ENCODE measurements around the gene CSF1. TPM values are rescaled to one million over a fixed set of nuclear protein-coding genes. Genes with fewer than 3 reads are reported as not detected.

The CSF1 gene
- total RNA-seq, 1 experiment from 2014 or later, result 3.0 TPM

- Histone ChIP-seq H3K9me2 (ENCODE audit: insufficient read depth) (no peaks in the 10 kb centered on the region), H2AFZ (ENCODE audit: low read depth, low read length, poor library complexity, severe bottlenecking) (no peak overlapping the region), H3K9ac (ENCODE audit: low read length) (no peak overlapping the region), H3K79me2 (ENCODE audit: insufficient read depth, low read length) (no peaks in the 10 kb centered on the region), H3K36me3 (ENCODE audit: control insufficient read depth in 1 of 2, insufficient read depth in 2 of 2, low read length in 2 of 2) (no peaks in the 10 kb centered on the region), H3K4me3 (replicated peaks in 1 of 2; ENCODE audit: low read depth in 1 of 2, low read length in 2 of 2) (no peak overlapping the region), H4K20me1 (ENCODE audit: insufficient read depth) (no peaks in the 10 kb centered on the region), H3K4me2 (ENCODE audit: low read length) (no peak overlapping the region), H3K27me3 (ENCODE audit: insufficient read depth, low read length) (no peaks in the 10 kb centered on the region), H3K4me1 (ENCODE audit: control insufficient read depth in 1 of 2, insufficient read depth in 2 of 2, low read length in 2 of 2) (peaks cover 2 to 26% of the 10 kb centered on the region in 2 experiments; a peak in 3 of 4 replicates), H3K9me3 (ENCODE audit: control insufficient read depth in 1 of 2, insufficient read depth in 1 of 2, low read depth in 1 of 2, low read length in 2 of 2) (no peaks in the 10 kb centered on the region), H3K27ac (ENCODE audit: low read depth, low read length) (no peak overlapping the region)
- DNase-seq (ENCODE audit: low read depth, low spot score) (no peak), ATAC-seq (no peak)
- no TSS peak for BruUV-seq (replicated peaks)
- CTCF ChIA-PET, result interaction anchor here (9.0 kb wide), 1 partner anchor 198 kb away, joined by 396 read pairs; no protein-coding TSS in a partner anchor
- TF ChIP-seq SP1 (IDR thresholded peaks at IDR 0.05; ENCODE audit: low read depth) (no peak), SRF (IDR thresholded peaks at IDR 0.05; ENCODE audit: low read depth) (no peak), MAX (IDR thresholded peaks at IDR 0.05) (no peak), CBX3 (IDR thresholded peaks at IDR 0.05; ENCODE audit: low read depth) (no peak), SIN3A (IDR thresholded peaks at IDR 0.05; ENCODE audit: low read depth) (no peak), EGR1 (IDR thresholded peaks at IDR 0.05; ENCODE audit: low read depth) (no peak)
- RAD21 ChIA-PET (ENCODE audit: low non-redundant PET in 1 of 2, low total read pairs in 2 of 2, uncharacterized antibody in 2 of 2, unreplicated experiment in 2 of 2), result no interaction called here
- intact Hi-C loops (cut with micrococcal nuclease), result no loop called here
- POLR2A ChIA-PET, result no interaction called here
Observed at GRCh38 chr1:109977657-109978378, 67.2 kb downstream of the CSF1 start.

- H3K79me2 ChIP-seq (ENCODE audit: insufficient read depth, low read length), result no peaks in the 10 kb centered on the region
- ChIA-PET CTCF (interaction anchor here (9.0 kb wide), 1 partner anchor 199 kb away, joined by 396 read pairs; no protein-coding TSS in a partner anchor), RAD21 (ENCODE audit: low non-redundant PET in 1 of 2, low total read pairs in 2 of 2, uncharacterized antibody in 2 of 2, unreplicated experiment in 2 of 2) (interaction anchor here in 1 of 2 experiments (1.3 kb wide), 1 partner anchor 202 kb away, joined by 3 read pairs; no protein-coding TSS in a partner anchor), POLR2A (interaction anchor here (1.9 kb wide), 1 partner anchor 205 kb away, joined by 4 read pairs; no protein-coding TSS in a partner anchor)
- H3K4me2 ChIP-seq (ENCODE audit: low read length), result no peak overlapping the region
- intact Hi-C loops (cut with micrococcal nuclease), result no loop called here
- no peak for ATAC-seq
- no peaks in the 10 kb centered on the region for H3K9me3 ChIP-seq (ENCODE audit: control insufficient read depth in 1 of 2, insufficient read depth in 1 of 2, low read depth in 1 of 2, low read length in 2 of 2)
- no peak overlapping the region for H3K27ac ChIP-seq (ENCODE audit: low read depth, low read length)
- DNase-seq (ENCODE audit: low read depth, low spot score), result no peak
- no TSS peak for BruUV-seq (replicated peaks)
- H3K27me3 ChIP-seq (ENCODE audit: insufficient read depth, low read length), result no peaks in the 10 kb centered on the region
- H2AFZ ChIP-seq (ENCODE audit: low read depth, low read length, poor library complexity, severe bottlenecking), result no peak overlapping the region
- no peak overlapping the region for H3K9ac ChIP-seq (ENCODE audit: low read length)
- no peaks in the 10 kb centered on the region for H3K36me3 ChIP-seq (ENCODE audit: control insufficient read depth in 1 of 2, insufficient read depth in 2 of 2, low read length in 2 of 2)
- H4K20me1 ChIP-seq (ENCODE audit: insufficient read depth), result no peaks in the 10 kb centered on the region
- H3K4me1 ChIP-seq (ENCODE audit: control insufficient read depth in 1 of 2, insufficient read depth in 2 of 2, low read length in 2 of 2), result peaks cover 2 to 28% of the 10 kb centered on the region in 2 experiments; a peak in 3 of 4 replicates
- no peaks in the 10 kb centered on the region for H3K9me2 ChIP-seq (ENCODE audit: insufficient read depth)
- H3K4me3 ChIP-seq (replicated peaks in 1 of 2; ENCODE audit: low read depth in 1 of 2, low read length in 2 of 2), result no peak overlapping the region
- TF ChIP-seq MAX (IDR thresholded peaks at IDR 0.05), result no peak
- TF ChIP-seq SP1 (IDR thresholded peaks at IDR 0.05; ENCODE audit: low read depth), result no peak
- no peak for TF ChIP-seq ELF1 (IDR thresholded peaks at IDR 0.05; ENCODE audit: borderline replicate concordance, low read depth)
- no peak for TF ChIP-seq EGR1 (IDR thresholded peaks at IDR 0.05; ENCODE audit: low read depth)
- no peak for TF ChIP-seq POLR2A (IDR thresholded peaks at IDR 0.05; ENCODE audit: borderline replicate concordance, extremely low read depth, insufficient read depth, insufficient read length)
- TF ChIP-seq TCF7L2 (IDR thresholded peaks at IDR 0.05; ENCODE audit: borderline replicate concordance, extremely low read depth, insufficient read depth, insufficient read length), result no peak
- TF ChIP-seq SIN3A (IDR thresholded peaks at IDR 0.05; ENCODE audit: low read depth), result no peak
- TF ChIP-seq ZNF274 (IDR thresholded peaks at IDR 0.05; ENCODE audit: low read depth, low read length), result no peak
- no peak for TF ChIP-seq CEBPB (IDR thresholded peaks at IDR 0.05; ENCODE audit: low read depth)
- TF ChIP-seq FOSL1 (IDR thresholded peaks at IDR 0.05; ENCODE audit: low read depth), result no peak
- no peak for TF ChIP-seq SRF (IDR thresholded peaks at IDR 0.05; ENCODE audit: low read depth)
- no peak for TF ChIP-seq EZH2 (IDR thresholded peaks at IDR 0.05)
- no peak for TF ChIP-seq EZH2phosphoT487 (IDR thresholded peaks at IDR 0.05; ENCODE audit: borderline replicate concordance)
- no peak for TF ChIP-seq JUND (IDR thresholded peaks at IDR 0.05)
- TF ChIP-seq ZBTB33 (IDR thresholded peaks at IDR 0.05; ENCODE audit: extremely low read depth, insufficient replicate concordance, low read length), result no peak
- TF ChIP-seq YY1 (IDR thresholded peaks at IDR 0.05; ENCODE audit: extremely low read depth, insufficient replicate concordance, low read depth, low read length), result no peak
Observed at GRCh38 chr1:109978761-109979488, 68.3 kb downstream of the CSF1 start.
